Ramos (cell line): ENCODE results near the gene FNIP2.
"Not testable (repeated sequence)": the region's sequence is repeated elsewhere in the genome, so short reads cannot be mapped to it uniquely, and the experiment has no call there.

Source experiments
- in situ Hi-C: fragments of 300-500 bp; cut with MboI; formaldehyde crosslinking; loops from one replicate; pipeline ENCODE4 v1.14.3; 2022; ENCODE audit warnings: low sequenced_read_pairs; ENCODE audit not compliant: unreplicated experiment

Gene FNIP2

GRCh38 chr4:158859661-158860060, 90.8 kb downstream of the FNIP2 start:
- in situ Hi-C loops, result loop anchor here (5.0 kb wide), 1 partner anchor 318 kb away; no protein-coding TSS in a partner anchor

GRCh38 chr4:158860856-158861255, 92.0 kb downstream of the FNIP2 start:
- in situ Hi-C loops, result no loop called here

GRCh38 chr4:158861281-158861680, 92.5 kb downstream of the FNIP2 start:
- in situ Hi-C loops, result no loop called here

- in situ Hi-C loops, result no loop called here
Observed at GRCh38 chr4:158861766-158862165, 92.9 kb downstream of the FNIP2 start.

GRCh38 chr4:158863296-158863695, 94.5 kb downstream of the FNIP2 start:
- in situ Hi-C loops, result no loop called here

GRCh38 chr4:158865520-158866177, 96.8 kb downstream of the FNIP2 start:
- in situ Hi-C loops, result no loop called here

- in situ Hi-C loops, result no loop called here
Observed at GRCh38 chr4:158869001-158869400, 100.2 kb downstream of the FNIP2 start.

GRCh38 chr4:158869761-158870160, 100.9 kb downstream of the FNIP2 start:
- in situ Hi-C loops, result no loop called here

GRCh38 chr4:158870282-158870625, 101.4 kb downstream of the FNIP2 start:
- in situ Hi-C loops, result no loop called here

GRCh38 chr4:158870626-158871334, 102.0 kb downstream of the FNIP2 start:
- in situ Hi-C loops, result no loop called here

- in situ Hi-C loops, result no loop called here
Observed at GRCh38 chr4:158871335-158871724, 102.5 kb downstream of the FNIP2 start.

- in situ Hi-C loops, result no loop called here
Observed at GRCh38 chr4:158873795-158874401, 105.1 kb downstream of the FNIP2 start.

- in situ Hi-C loops, result no loop called here
Observed at GRCh38 chr4:158875026-158875425, 106.2 kb downstream of the FNIP2 start.

- in situ Hi-C loops, result no loop called here
Observed at GRCh38 chr4:158875455-158875854, 106.6 kb downstream of the FNIP2 start.

- in situ Hi-C loops, result no loop called here
Observed at GRCh38 chr4:158877069-158877468, 108.2 kb downstream of the FNIP2 start.

GRCh38 chr4:158882142-158882541, 113.3 kb downstream of the FNIP2 start:
- in situ Hi-C loops, result not testable (repeated sequence)

GRCh38 chr4:158884280-158884679, 115.5 kb downstream of the FNIP2 start:
- in situ Hi-C loops, result no loop called here

- in situ Hi-C loops, result no loop called here
Observed at GRCh38 chr4:158885564-158885963, 116.7 kb downstream of the FNIP2 start.

GRCh38 chr4:158890294-158890693, 121.5 kb downstream of the FNIP2 start:
- in situ Hi-C loops, result no loop called here

- in situ Hi-C loops, result no loop called here
Observed at GRCh38 chr4:158891256-158891655, 122.4 kb downstream of the FNIP2 start.

GRCh38 chr4:158894826-158895225, 126.0 kb downstream of the FNIP2 start:
- in situ Hi-C loops, result no loop called here
